HEK293T (cell line): ENCODE results near the gene TMEM33.

Source experiments
- CTCF ChIA-PET: fragments of 350-600 bp; formaldehyde crosslinking; extraction: SDS; loops from one replicate; lab custom pipeline; 2021; ENCODE audit warnings: antibody characterized with exemption, inconsistent platforms; lab: Yijun Ruan, JAX
- POLR2A ChIA-PET: fragments of 350-600 bp; formaldehyde crosslinking; extraction: SDS; loops from one replicate; lab custom pipeline; 2020; ENCODE audit warnings: antibody characterized with exemption, inconsistent platforms; lab: Yijun Ruan, JAX
- DNase-seq: peaks from one replicate; pipeline ENCODE4 v3.0.0; 2012; ENCODE audit warnings: mixed read lengths; ENCODE audit errors: extremely low spot score
- ARNT ChIP-seq: fragments of 450-650 bp; IDR thresholded peaks from 2 replicates; pipeline ENCODE4 v1.6.1; 2017; ENCODE audit warnings: mild to moderate bottlenecking
- BHLHE40 ChIP-seq: fragments of 450-650 bp; IDR thresholded peaks from 2 replicates; pipeline ENCODE4 v1.6.1; 2016; ENCODE audit warnings: mild to moderate bottlenecking, moderate library complexity, borderline replicate concordance
- CTBP1 ChIP-seq: fragments of 450-650 bp; IDR thresholded peaks from 2 replicates; pipeline ENCODE4 v1.6.1; 2016; ENCODE audit warnings: borderline replicate concordance
- ELF4 ChIP-seq: fragments of 450-650 bp; IDR thresholded peaks from 2 replicates; pipeline ENCODE4 v1.6.1; 2017; ENCODE audit warnings: antibody characterized with exemption
- FOXA1 ChIP-seq: fragments of 450-650 bp; IDR thresholded peaks from 2 replicates; pipeline ENCODE4 v1.6.1; 2016; ENCODE audit warnings: mild to moderate bottlenecking
- FOXK2 ChIP-seq: fragments of 450-650 bp; IDR thresholded peaks from 2 replicates; pipeline ENCODE4 v1.6.1; 2016; ENCODE audit warnings: mild to moderate bottlenecking
- FOXM1 ChIP-seq: fragments of 450-650 bp; IDR thresholded peaks from 2 replicates; pipeline ENCODE4 v1.6.1; 2017; ENCODE audit warnings: mild to moderate bottlenecking, borderline replicate concordance
- HDGF ChIP-seq: fragments of 450-650 bp; IDR thresholded peaks from 2 replicates; pipeline ENCODE4 v1.6.1; 2017; ENCODE audit warnings: antibody characterized with exemption, borderline replicate concordance
- L3MBTL2 ChIP-seq: fragments of 450-650 bp; conservative IDR thresholded peaks from 2 replicates; pipeline ENCODE4 v1.6.1; 2016; ENCODE audit warnings: mild to moderate bottlenecking
- LEF1 ChIP-seq: fragments of 450-650 bp; IDR thresholded peaks from 2 replicates; pipeline ENCODE4 v1.6.1; 2017; ENCODE audit warnings: mild to moderate bottlenecking, borderline replicate concordance
- NFRKB ChIP-seq: fragments of 450-650 bp; IDR thresholded peaks from 2 replicates; pipeline ENCODE4 v1.6.1; 2016; ENCODE audit warnings: mild to moderate bottlenecking, moderate library complexity
- SP1 ChIP-seq: fragments of 450-650 bp; IDR thresholded peaks from 2 replicates; pipeline ENCODE4 v1.6.1; 2017
- SUZ12 ChIP-seq: fragments of 450-650 bp; IDR thresholded peaks from 2 replicates; pipeline ENCODE4 v1.6.1; 2016; ENCODE audit warnings: mild to moderate bottlenecking
- TARDBP ChIP-seq: fragments of 450-650 bp; IDR thresholded peaks from 2 replicates; pipeline ENCODE4 v1.6.1; 2016
- ZNF384 ChIP-seq: fragments of 450-650 bp; IDR thresholded peaks from 2 replicates; pipeline ENCODE4 v1.6.1; 2016
- TF ChIP-seq, protein P1 (sequence below): fragments of 450-650 bp; IDR thresholded peaks from 2 replicates; pipeline ENCODE4 v1.6.1; 2016

TMEM33 gene, protein sequence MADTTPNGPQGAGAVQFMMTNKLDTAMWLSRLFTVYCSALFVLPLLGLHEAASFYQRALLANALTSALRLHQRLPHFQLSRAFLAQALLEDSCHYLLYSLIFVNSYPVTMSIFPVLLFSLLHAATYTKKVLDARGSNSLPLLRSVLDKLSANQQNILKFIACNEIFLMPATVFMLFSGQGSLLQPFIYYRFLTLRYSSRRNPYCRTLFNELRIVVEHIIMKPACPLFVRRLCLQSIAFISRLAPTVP

DNA sequence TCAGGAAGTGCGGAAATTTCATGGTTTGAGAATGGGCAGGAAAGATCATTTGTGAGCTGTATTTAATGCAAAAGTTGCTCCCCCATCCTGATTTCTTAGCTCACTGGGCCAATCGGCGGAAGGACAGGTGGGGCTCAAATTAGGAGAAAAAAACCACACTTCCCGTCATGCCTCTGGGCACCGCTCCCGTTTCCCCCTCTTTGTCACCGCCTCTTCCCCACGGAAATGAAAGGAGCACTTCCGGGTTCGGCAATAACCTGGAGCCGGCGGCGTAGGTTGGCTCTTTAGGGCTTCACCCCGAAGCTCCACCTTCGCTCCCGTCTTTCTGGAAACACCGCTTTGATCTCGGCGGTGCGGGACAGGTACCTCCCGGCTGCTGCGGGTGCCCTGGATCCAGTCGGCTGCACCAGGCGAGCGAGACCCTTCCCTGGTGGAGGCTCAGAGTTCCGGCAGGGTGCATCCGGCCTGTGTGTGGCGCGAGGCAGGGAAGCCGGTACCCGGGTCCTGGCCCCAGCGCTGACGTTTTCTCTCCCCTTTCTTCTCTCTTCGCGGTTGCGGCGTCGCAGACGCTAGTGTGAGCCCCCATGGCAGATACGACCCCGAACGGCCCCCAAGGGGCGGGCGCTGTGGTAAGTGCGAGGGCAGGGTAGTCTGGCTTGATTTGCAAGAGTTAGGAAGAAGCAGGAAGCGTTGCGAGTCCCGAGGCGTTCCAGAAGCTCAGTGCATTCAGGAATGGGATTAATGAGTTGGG, at the start of gene TMEM33:
Gene TMEM33, plus strand, starts transcription at position 529 of the 751 bp plus-strand sequence. Its CDS starts 56 bp downstream, at position 585.
- peak; percentile 85 for DNase-seq
- ChIA-PET CTCF (interaction anchor here (0.5 kb wide), 1 partner anchor 717 kb away, joined by 7 read pairs; no protein-coding TSS in a partner anchor), POLR2A (interaction anchor here (0.6 to 0.8 kb wide), 2 partner anchors 11 to 222 kb away, joined by 3 to 7 read pairs; no protein-coding TSS in a partner anchor)
- TF ChIP-seq, protein P1, sequence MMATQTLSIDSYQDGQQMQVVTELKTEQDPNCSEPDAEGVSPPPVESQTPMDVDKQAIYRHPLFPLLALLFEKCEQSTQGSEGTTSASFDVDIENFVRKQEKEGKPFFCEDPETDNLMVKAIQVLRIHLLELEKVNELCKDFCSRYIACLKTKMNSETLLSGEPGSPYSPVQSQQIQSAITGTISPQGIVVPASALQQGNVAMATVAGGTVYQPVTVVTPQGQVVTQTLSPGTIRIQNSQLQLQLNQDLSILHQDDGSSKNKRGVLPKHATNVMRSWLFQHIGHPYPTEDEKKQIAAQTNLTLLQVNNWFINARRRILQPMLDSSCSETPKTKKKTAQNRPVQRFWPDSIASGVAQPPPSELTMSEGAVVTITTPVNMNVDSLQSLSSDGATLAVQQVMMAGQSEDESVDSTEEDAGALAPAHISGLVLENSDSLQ = peak; percentile 37
- TF ChIP-seq FOXA1 = no peak
- no peak for TF ChIP-seq BHLHE40
- no peak for TF ChIP-seq SUZ12
- TF ChIP-seq TARDBP = no peak
- TF ChIP-seq ELF4 = peak; percentile 93
- TF ChIP-seq LEF1 = 0 out of 2 replicates have a peak, but pooled peaks have one; percentile 26
- no peak for TF ChIP-seq HDGF
- TF ChIP-seq L3MBTL2 = no peak

- ChIA-PET POLR2A (no interaction called here), CTCF (interaction anchor here (0.6 to 1.5 kb wide), 2 partner anchors 192 to 193 kb away, joined by 3 to 7 read pairs; no protein-coding TSS in a partner anchor)
- TF ChIP-seq TARDBP = no peak
- TF ChIP-seq ZNF384 = no peak
- no peak for TF ChIP-seq ELF4
- TF ChIP-seq BHLHE40 = no peak
- no peak for DNase-seq
Measured at GRCh38 chr4:41885456-41885855, 49.8 kb upstream of the TMEM33 start.

DNA sequence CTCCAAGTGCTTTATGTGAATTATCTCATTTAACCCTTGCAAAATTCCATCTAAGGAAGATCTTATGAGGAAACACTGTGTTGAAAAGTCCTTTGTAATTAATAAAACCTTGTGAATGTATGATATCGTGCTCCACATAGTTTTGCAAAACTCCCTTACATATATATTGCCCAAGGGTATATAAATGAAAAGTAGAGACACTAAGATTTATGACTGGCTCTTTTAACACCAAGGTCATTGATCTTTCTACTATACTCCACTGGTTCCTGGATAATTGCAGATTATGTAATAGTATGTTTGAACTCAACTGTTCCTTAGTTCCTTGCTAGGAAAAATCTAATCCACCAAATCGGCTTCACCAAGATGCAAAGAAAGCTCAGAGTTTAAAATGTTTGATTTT, 48.0 kb upstream of the TMEM33 start:
- ChIA-PET POLR2A (no interaction called here), CTCF (interaction anchor here (0.8 to 1.5 kb wide), 3 partner anchors 160 to 195 kb away, joined by 3 to 8 read pairs (median 3); no protein-coding TSS in a partner anchor)
- TF ChIP-seq SP1 (no peak), ZNF384 (no peak), FOXK2 (no peak), ELF4 (no peak), CTBP1 (no peak)
- no peak for DNase-seq

GRCh38 chr4:41887821-41888686, 47.2 kb upstream of the TMEM33 start:
- TF ChIP-seq FOXA1 (no peak), FOXK2 (no peak), ELF4 (no peak), NFRKB (no peak), LEF1 (no peak), TARDBP (no peak), ZNF384 (no peak), L3MBTL2 (no peak), CTBP1 (no peak), SP1 (no peak), SUZ12 (no peak), ARNT (no peak), FOXM1 (no peak), HDGF (no peak), BHLHE40 (no peak)
- TF ChIP-seq, protein P1 = no peak
- peak; percentile 25 for DNase-seq
- POLR2A ChIA-PET = no interaction called here
- CTCF ChIA-PET = interaction anchor here (0.6 to 1.5 kb wide), 6 partner anchors 95 to 220 kb away, joined by 3 to 8 read pairs (median 3); no protein-coding TSS in a partner anchor

GRCh38 chr4:41888687-41889074, 46.5 kb upstream of the TMEM33 start:
- POLR2A ChIA-PET = no interaction called here
- TF ChIP-seq LEF1 (no peak), CTBP1 (no peak), FOXM1 (no peak), FOXA1 (no peak)
- TF ChIP-seq, protein P1 = no peak

More at GRCh38 chr4:41888687-41889074, 46.5 kb upstream of the TMEM33 start:
- DNase-seq = no peak
- CTCF ChIA-PET = interaction anchor here (0.6 to 1.0 kb wide), 4 partner anchors 96 to 1163 kb away, joined by 3 to 4 read pairs (median 3); no protein-coding TSS in a partner anchor
